Anterior cingulate cortex (tissue), 58 donors: Measurements from ENCODE around the gene ZNF335.

Experiments used
- DNase-seq, 58 donors: peaks; one replicate each; lab custom pipeline; 2025; lab: John Stamatoyannopoulos, UW

Gene ZNF335

DNA sequence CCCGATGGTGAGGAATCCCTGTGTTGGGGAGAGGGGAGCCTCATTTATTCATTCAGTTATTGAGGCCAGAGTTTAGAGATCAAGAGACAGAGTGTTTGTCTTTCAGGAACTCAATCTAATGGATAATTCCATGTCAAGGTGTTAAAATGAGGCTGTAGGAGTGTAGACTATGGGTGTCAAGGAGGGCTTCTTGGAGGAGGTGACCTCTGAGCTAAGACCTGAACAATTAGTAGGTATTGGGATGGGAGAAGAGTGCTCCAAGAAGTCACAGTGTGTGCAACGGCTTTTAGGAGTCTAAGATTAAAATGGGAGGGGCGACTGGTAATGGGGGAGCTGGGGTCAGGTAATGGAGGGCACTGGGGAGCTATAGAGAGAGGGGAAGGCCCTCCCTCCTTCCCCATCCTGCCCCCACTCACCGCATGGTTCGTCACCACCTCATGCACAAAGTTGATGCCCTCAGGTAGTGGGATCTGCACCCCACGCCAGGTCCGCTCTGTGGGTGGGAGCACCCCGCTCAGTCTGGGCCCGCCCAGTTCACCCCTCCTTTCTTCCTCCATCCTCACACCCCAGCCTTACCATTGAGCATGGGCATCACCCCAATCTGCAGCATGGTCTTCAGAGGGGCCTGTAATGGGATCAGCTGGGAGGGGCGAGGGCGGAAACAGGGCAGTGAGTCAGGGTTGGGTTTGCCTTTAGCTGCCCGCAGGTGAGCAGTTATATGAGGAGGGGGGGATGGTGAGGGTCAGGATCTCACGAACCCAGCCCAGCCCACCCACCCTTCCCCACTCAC is 72.8 kb downstream of the ZNF335 start:
- DNase-seq = no peak
